GM23338 (cell line): ENCODE results near the gene MAPRE2. TPM values are rescaled to one million over a fixed set of nuclear protein-coding genes. Genes with fewer than 3 reads are reported as not detected.

Experiments used
- ATAC-seq: fragments of 200-7000 bp; cut with Tn5 transposase; 3 replicates; pipeline ENCODE4 v1.9.1; 2020
- DNase-seq: peaks from one replicate; pipeline ENCODE4 v3.0.0-alpha.2; 2015; ENCODE audit warnings: low spot score
- H2AFZ ChIP-seq: fragments of 200-600 bp; sonication (generic); 2 replicates; pipeline ENCODE4 v1.8.0; 2016; ENCODE audit warnings: antibody characterized with exemption, mild to moderate bottlenecking, moderate library complexity
- H3F3A ChIP-seq: fragments of 200-600 bp; sonication (generic); replicated peaks from 2 replicates; pipeline ENCODE4 v1.8.0; 2017; ENCODE audit warnings: antibody characterized with exemption, mixed run types, low read depth
- H3K27ac ChIP-seq: fragments of 200-600 bp; sonication (generic); 2 replicates; pipeline ENCODE4 v1.6.1; 2016; ENCODE audit warnings: low read depth
- H3K27me3 ChIP-seq: fragments of 200-600 bp; sonication (generic); 2 replicates; pipeline ENCODE4 v1.8.0; 2016; ENCODE audit warnings: mild to moderate bottlenecking, mixed run types, moderate library complexity; ENCODE audit not compliant: insufficient read depth
- H3K36me3 ChIP-seq: fragments of 200-600 bp; sonication (generic); 2 replicates; pipeline ENCODE4 v1.8.0; 2016; ENCODE audit warnings: mild to moderate bottlenecking; ENCODE audit not compliant: insufficient read depth
- H3K4me1 ChIP-seq: fragments of 200-600 bp; sonication (generic); 2 replicates; pipeline ENCODE4 v1.8.0; 2016; ENCODE audit warnings: mild to moderate bottlenecking, moderate library complexity; ENCODE audit not compliant: insufficient read depth
- H3K4me2 ChIP-seq: fragments of 200-600 bp; sonication (generic); 2 replicates; pipeline ENCODE4 v1.7.1; 2017; ENCODE audit warnings: mixed run types
- H3K4me3 ChIP-seq: fragments of 200-600 bp; sonication (generic); 2 replicates; pipeline ENCODE4 v1.6.1; 2016; ENCODE audit warnings: mixed run types
- H3K79me2 ChIP-seq: fragments of 200-600 bp; sonication (generic); replicated peaks from 2 replicates; pipeline ENCODE4 v1.8.0; 2017; ENCODE audit warnings: mild to moderate bottlenecking; ENCODE audit not compliant: insufficient read depth
- H3K9me2 ChIP-seq: fragments of 200-600 bp; sonication (generic); 2 replicates; pipeline ENCODE4 v1.8.0; 2017; ENCODE audit not compliant: insufficient read depth
- H4K20me1 ChIP-seq: fragments of 200-600 bp; sonication (generic); replicated peaks from 2 replicates; pipeline ENCODE4 v1.8.0; 2017; ENCODE audit warnings: mild to moderate bottlenecking; ENCODE audit not compliant: insufficient read depth
- H3K27ac Mint-ChIP-seq: 2 replicates; pipeline ENCODE4 v1.8.0; 2020; ENCODE audit warnings: inconsistent platforms, mild to moderate bottlenecking, moderate library complexity, mixed read lengths
- H3K27me3 Mint-ChIP-seq: 3 replicates; pipeline ENCODE4 v1.8.0; 2022; ENCODE audit warnings: low read depth, mild to moderate bottlenecking, moderate library complexity, mixed read lengths, inconsistent platforms; ENCODE audit not compliant: insufficient read depth, poor library complexity
- H3K36me3 Mint-ChIP-seq: 3 replicates; pipeline ENCODE4 v1.8.0; 2021; ENCODE audit warnings: low read depth, mild to moderate bottlenecking, inconsistent platforms, moderate library complexity, mixed read lengths
- H3K4me1 Mint-ChIP-seq: 3 replicates; pipeline ENCODE4 v1.8.0; 2020; ENCODE audit warnings: mild to moderate bottlenecking, inconsistent platforms, mixed read lengths
- H3K4me3 Mint-ChIP-seq: 3 replicates; pipeline ENCODE4 v1.8.0; 2021; ENCODE audit warnings: moderate library complexity, mild to moderate bottlenecking, inconsistent platforms, mixed read lengths
- H3K9me3 Mint-ChIP-seq: 3 replicates; pipeline ENCODE4 v1.8.0; 2020; ENCODE audit warnings: moderate library complexity, mild to moderate bottlenecking, inconsistent platforms, mixed read lengths
- CREB1 ChIP-seq: fragments of 250-450 bp; sonication (Bioruptor Pico); IDR thresholded peaks from 2 replicates; pipeline ENCODE4 v1.5.0; 2020; ENCODE audit warnings: low read depth, mild to moderate bottlenecking, moderate library complexity
- EZH2 ChIP-seq: fragments of 200-600 bp; sonication (generic); IDR thresholded peaks from one replicate; pipeline ENCODE4 v1.8.0; 2017; ENCODE audit warnings: antibody characterized with exemption, mild to moderate bottlenecking, low read depth; ENCODE audit not compliant: unreplicated experiment
- EZH2phosphoT487 ChIP-seq: fragments of 200-600 bp; sonication (generic); IDR thresholded peaks from one replicate; pipeline ENCODE4 v1.8.1; 2018; ENCODE audit warnings: antibody characterized with exemption; ENCODE audit not compliant: unreplicated experiment
- JUNB ChIP-seq: IDR thresholded peaks from one replicate; pipeline ENCODE4 v1.6.1; 2016; ENCODE audit warnings: antibody characterized with exemption; ENCODE audit not compliant: unreplicated experiment
- NANOG ChIP-seq: IDR thresholded peaks from 2 replicates; pipeline ENCODE4 v1.6.1; 2016; ENCODE audit warnings: antibody characterized with exemption, borderline replicate concordance
- POLR2AphosphoS5 ChIP-seq: IDR thresholded peaks from 2 replicates; pipeline ENCODE4 v1.6.1; 2016; ENCODE audit warnings: antibody characterized with exemption, low read depth
- STAT1 ChIP-seq: IDR thresholded peaks from one replicate; pipeline ENCODE4 v1.6.1; 2016; ENCODE audit warnings: antibody characterized with exemption; ENCODE audit not compliant: unreplicated experiment
- ZNF114 ChIP-seq: fragments of 250-450 bp; sonication (Bioruptor Pico); IDR thresholded peaks from 2 replicates; pipeline ENCODE4 v1.5.0; 2020; ENCODE audit warnings: mild to moderate bottlenecking, moderate library complexity
- ZNF331 ChIP-seq: fragments of 250-450 bp; sonication (Bioruptor Pico); IDR thresholded peaks from 2 replicates; pipeline ENCODE4 v1.5.0; 2020; ENCODE audit warnings: low read depth, mild to moderate bottlenecking, moderate library complexity
- polyA plus RNA-seq: library from polyadenylated mRNA; unstranded; fragments of >200 nt; fragmentation: Nextera tagmentation; extraction: Ambion mirVana; gene quantifications from 2 replicates; pipeline ENCODE4 v1.2.1, GENCODE V29; 2016
- total RNA-seq: library from RNA; depleted of rRNA; stranded (reverse); fragments of >200 nt; shearing (Covaris generic); gene quantifications from 2 replicates; pipeline ENCODE4 v1.2.3, GENCODE V29; 2014
- TF ChIP-seq, protein P1 (sequence below): IDR thresholded peaks from one replicate; pipeline ENCODE4 v1.6.1; 2018; ENCODE audit warnings: antibody characterized with exemption; ENCODE audit not compliant: unreplicated experiment
- TF ChIP-seq, protein P2 (sequence below): fragments of 250-450 bp; sonication (Bioruptor Pico); IDR thresholded peaks from 2 replicates; pipeline ENCODE4 v1.5.0; 2020; ENCODE audit warnings: mild to moderate bottlenecking, moderate library complexity
- TF ChIP-seq, protein P3 (sequence below), 2 experiments: fragments of 200-600 bp in 1 of 2; sonication (generic) in 1 of 2; conservative IDR thresholded peaks; 2 replicates each; pipeline versions ENCODE4 v1.5.1 to v1.6.1; 2016 to 2017; ENCODE audit warnings: antibody characterized with exemption in 2 of 2, low read depth in 2 of 2, mild to moderate bottlenecking in 2 of 2, moderate library complexity in 1 of 2
- TF ChIP-seq, protein P4 (sequence below): IDR thresholded peaks from 2 replicates; pipeline ENCODE4 v1.6.1; 2016; ENCODE audit warnings: antibody characterized with exemption

MAPRE2 gene
- total and polyA plus RNA-seq, 2 experiments from 2014 or later: 17.8 to 40.4 TPM

DNA sequence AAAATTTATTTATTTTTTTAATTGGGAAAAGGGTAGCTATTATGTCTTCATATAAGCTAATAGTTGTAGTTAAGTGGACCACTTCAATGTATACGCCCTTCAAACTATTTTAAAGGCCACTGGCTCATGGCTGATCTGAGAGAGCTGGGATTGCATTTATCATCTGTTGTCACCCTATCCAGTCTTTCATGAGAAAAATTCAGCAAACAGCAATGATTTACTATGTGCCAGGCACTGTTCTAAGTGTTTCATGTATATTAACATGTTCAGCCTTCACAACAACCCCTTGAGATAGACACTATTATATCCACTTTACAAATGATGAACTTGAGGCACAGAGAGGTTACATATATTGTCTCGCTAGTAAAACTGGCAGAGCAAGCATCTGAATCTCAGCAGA lies 133.5 kb downstream of the MAPRE2 start:
- Histone ChIP-seq H3F3A (no peaks in the 10 kb centered on the region), H3K36me3 (no peaks in the 10 kb centered on the region), H3K79me2 (no peaks in the 10 kb centered on the region), H2AFZ (no peak overlapping the region), H4K20me1 (no peaks in the 10 kb centered on the region), H3K4me1 (peaks cover 16% of the 10 kb centered on the region), H3K27ac (no peak overlapping the region), H3K27me3 (no peaks in the 10 kb centered on the region), H3K9me2 (no peaks in the 10 kb centered on the region), H3K4me2 (peak overlapping the region; percentile 48; the same call in 1 of the 2 replicates), H3K4me3 (no peak overlapping the region)
- Mint-ChIP-seq H3K4me1 (peaks cover 17% of the 10 kb centered on the region; the same call in 2 of the 3 replicates), H3K27me3 (no peaks in the 10 kb centered on the region), H3K36me3 (peaks cover 4% of the 10 kb centered on the region; the same call in 2 of the 3 replicates), H3K9me3 (peaks cover 8% of the 10 kb centered on the region; the same call in 2 of the 3 replicates), H3K27ac (no peak overlapping the region), H3K4me3 (no peak overlapping the region)
- ATAC-seq (no peak), DNase-seq (no peak)
- TF ChIP-seq, protein P1, sequence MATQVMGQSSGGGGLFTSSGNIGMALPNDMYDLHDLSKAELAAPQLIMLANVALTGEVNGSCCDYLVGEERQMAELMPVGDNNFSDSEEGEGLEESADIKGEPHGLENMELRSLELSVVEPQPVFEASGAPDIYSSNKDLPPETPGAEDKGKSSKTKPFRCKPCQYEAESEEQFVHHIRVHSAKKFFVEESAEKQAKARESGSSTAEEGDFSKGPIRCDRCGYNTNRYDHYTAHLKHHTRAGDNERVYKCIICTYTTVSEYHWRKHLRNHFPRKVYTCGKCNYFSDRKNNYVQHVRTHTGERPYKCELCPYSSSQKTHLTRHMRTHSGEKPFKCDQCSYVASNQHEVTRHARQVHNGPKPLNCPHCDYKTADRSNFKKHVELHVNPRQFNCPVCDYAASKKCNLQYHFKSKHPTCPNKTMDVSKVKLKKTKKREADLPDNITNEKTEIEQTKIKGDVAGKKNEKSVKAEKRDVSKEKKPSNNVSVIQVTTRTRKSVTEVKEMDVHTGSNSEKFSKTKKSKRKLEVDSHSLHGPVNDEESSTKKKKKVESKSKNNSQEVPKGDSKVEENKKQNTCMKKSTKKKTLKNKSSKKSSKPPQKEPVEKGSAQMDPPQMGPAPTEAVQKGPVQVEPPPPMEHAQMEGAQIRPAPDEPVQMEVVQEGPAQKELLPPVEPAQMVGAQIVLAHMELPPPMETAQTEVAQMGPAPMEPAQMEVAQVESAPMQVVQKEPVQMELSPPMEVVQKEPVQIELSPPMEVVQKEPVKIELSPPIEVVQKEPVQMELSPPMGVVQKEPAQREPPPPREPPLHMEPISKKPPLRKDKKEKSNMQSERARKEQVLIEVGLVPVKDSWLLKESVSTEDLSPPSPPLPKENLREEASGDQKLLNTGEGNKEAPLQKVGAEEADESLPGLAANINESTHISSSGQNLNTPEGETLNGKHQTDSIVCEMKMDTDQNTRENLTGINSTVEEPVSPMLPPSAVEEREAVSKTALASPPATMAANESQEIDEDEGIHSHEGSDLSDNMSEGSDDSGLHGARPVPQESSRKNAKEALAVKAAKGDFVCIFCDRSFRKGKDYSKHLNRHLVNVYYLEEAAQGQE: no peak
- TF ChIP-seq JUNB: no peak
- no peak for TF ChIP-seq POLR2AphosphoS5
- TF ChIP-seq, protein P2, sequence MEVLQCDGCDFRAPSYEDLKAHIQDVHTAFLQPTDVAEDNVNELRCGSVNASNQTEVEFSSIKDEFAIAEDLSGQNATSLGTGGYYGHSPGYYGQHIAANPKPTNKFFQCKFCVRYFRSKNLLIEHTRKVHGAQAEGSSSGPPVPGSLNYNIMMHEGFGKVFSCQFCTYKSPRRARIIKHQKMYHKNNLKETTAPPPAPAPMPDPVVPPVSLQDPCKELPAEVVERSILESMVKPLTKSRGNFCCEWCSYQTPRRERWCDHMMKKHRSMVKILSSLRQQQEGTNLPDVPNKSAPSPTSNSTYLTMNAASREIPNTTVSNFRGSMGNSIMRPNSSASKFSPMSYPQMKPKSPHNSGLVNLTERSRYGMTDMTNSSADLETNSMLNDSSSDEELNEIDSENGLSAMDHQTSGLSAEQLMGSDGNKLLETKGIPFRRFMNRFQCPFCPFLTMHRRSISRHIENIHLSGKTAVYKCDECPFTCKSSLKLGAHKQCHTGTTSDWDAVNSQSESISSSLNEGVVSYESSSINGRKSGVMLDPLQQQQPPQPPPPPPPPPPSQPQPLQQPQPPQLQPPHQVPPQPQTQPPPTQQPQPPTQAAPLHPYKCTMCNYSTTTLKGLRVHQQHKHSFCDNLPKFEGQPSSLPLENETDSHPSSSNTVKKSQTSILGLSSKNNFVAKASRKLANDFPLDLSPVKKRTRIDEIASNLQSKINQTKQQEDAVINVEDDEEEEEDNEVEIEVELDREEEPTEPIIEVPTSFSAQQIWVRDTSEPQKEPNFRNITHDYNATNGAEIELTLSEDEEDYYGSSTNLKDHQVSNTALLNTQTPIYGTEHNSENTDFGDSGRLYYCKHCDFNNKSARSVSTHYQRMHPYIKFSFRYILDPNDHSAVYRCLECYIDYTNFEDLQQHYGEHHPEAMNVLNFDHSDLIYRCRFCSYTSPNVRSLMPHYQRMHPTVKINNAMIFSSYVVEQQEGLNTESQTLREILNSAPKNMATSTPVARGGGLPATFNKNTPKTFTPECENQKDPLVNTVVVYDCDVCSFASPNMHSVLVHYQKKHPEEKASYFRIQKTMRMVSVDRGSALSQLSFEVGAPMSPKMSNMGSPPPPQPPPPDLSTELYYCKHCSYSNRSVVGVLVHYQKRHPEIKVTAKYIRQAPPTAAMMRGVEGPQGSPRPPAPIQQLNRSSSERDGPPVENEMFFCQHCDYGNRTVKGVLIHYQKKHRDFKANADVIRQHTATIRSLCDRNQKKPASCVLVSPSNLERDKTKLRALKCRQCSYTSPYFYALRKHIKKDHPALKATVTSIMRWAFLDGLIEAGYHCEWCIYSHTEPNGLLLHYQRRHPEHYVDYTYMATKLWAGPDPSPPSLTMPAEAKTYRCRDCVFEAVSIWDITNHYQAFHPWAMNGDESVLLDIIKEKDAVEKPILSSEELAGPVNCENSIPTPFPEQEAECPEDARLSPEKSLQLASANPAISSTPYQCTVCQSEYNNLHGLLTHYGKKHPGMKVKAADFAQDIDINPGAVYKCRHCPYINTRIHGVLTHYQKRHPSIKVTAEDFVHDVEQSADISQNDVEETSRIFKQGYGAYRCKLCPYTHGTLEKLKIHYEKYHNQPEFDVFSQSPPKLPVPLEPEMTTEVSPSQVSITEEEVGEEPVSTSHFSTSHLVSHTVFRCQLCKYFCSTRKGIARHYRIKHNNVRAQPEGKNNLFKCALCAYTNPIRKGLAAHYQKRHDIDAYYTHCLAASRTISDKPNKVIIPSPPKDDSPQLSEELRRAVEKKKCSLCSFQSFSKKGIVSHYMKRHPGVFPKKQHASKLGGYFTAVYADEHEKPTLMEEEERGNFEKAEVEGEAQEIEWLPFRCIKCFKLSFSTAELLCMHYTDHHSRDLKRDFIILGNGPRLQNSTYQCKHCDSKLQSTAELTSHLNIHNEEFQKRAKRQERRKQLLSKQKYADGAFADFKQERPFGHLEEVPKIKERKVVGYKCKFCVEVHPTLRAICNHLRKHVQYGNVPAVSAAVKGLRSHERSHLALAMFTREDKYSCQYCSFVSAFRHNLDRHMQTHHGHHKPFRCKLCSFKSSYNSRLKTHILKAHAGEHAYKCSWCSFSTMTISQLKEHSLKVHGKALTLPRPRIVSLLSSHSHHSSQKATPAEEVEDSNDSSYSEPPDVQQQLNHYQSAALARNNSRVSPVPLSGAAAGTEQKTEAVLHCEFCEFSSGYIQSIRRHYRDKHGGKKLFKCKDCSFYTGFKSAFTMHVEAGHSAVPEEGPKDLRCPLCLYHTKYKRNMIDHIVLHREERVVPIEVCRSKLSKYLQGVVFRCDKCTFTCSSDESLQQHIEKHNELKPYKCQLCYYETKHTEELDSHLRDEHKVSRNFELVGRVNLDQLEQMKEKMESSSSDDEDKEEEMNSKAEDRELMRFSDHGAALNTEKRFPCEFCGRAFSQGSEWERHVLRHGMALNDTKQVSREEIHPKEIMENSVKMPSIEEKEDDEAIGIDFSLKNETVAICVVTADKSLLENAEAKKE (CRISPR knock-in tag): no peak
- no peak for TF ChIP-seq NANOG
- TF ChIP-seq, protein P3, sequence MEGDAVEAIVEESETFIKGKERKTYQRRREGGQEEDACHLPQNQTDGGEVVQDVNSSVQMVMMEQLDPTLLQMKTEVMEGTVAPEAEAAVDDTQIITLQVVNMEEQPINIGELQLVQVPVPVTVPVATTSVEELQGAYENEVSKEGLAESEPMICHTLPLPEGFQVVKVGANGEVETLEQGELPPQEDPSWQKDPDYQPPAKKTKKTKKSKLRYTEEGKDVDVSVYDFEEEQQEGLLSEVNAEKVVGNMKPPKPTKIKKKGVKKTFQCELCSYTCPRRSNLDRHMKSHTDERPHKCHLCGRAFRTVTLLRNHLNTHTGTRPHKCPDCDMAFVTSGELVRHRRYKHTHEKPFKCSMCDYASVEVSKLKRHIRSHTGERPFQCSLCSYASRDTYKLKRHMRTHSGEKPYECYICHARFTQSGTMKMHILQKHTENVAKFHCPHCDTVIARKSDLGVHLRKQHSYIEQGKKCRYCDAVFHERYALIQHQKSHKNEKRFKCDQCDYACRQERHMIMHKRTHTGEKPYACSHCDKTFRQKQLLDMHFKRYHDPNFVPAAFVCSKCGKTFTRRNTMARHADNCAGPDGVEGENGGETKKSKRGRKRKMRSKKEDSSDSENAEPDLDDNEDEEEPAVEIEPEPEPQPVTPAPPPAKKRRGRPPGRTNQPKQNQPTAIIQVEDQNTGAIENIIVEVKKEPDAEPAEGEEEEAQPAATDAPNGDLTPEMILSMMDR (conservative IDR thresholded peaks at IDR 0.05; ENCODE audit: low read depth in 2 of 2): no peak
- TF ChIP-seq STAT1: no peak
- TF ChIP-seq ZNF114 (CRISPR knock-in tag): no peak
- TF ChIP-seq EZH2: no peak
- TF ChIP-seq CREB1 (CRISPR knock-in tag): no peak
- no peak for TF ChIP-seq EZH2phosphoT487
- TF ChIP-seq ZNF331 (CRISPR knock-in tag): no peak
- TF ChIP-seq, protein P4, sequence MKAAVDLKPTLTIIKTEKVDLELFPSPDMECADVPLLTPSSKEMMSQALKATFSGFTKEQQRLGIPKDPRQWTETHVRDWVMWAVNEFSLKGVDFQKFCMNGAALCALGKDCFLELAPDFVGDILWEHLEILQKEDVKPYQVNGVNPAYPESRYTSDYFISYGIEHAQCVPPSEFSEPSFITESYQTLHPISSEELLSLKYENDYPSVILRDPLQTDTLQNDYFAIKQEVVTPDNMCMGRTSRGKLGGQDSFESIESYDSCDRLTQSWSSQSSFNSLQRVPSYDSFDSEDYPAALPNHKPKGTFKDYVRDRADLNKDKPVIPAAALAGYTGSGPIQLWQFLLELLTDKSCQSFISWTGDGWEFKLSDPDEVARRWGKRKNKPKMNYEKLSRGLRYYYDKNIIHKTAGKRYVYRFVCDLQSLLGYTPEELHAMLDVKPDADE: no peak
